ENCODE data around the gene NOXA1.

NOXA1 gene

GRCh38 chr9:137453643-137454081, 30.5 kb downstream of the NOXA1 start:
- H3K36me3 ChIP-seq (ENCODE audit: control insufficient read depth, insufficient read depth, low read length), result peaks cover 39% of the 10 kb centered on the region
- H3K27ac ChIP-seq (ENCODE audit: low read depth, low read length), result no peak overlapping the region
- H3K4me3 ChIP-seq (ENCODE audit: low read depth, low read length), result peak overlapping the region; percentile 51
- H3K4me1 ChIP-seq (ENCODE audit: control insufficient read depth, insufficient read depth, low read length), result no peaks in the 10 kb centered on the region; the same call in 1 of the 2 replicates
- H3K9ac ChIP-seq (ENCODE audit: low read depth, low read length), result no peak overlapping the region
- no peaks in the 10 kb centered on the region for H3K9me3 ChIP-seq (ENCODE audit: control insufficient read depth, insufficient read depth, low read length)
- H3K27me3 ChIP-seq (ENCODE audit: control insufficient read depth, insufficient read depth, low read length), result no peaks in the 10 kb centered on the region

DNA sequence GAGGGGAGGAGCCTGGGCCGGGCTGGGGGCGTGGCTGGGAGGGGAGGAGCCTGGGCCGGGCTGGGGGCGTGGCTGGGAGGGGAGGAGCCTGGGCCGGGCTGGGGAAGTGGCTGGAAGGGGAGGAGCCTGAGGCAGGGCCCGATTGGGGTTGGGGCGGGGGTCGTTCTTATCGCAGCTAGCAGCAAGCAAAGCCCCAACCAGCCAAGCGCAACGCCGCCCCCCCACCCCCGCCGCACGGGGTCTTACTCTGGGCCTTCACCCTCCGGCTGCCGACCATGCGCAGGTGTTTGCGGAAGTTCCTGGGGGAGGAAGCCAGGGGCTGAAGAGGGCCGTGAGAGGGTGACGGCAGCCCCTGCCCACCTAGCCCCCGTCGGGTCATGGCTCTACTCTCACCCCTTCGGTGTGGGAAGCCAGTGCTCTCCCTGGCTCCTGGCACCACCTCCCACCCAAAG, 31.0 kb downstream of the NOXA1 start:
- Histone ChIP-seq H3K9ac (ENCODE audit: low read depth, low read length) (no peak overlapping the region), H3K36me3 (ENCODE audit: control insufficient read depth, insufficient read depth, low read length) (peaks cover 35% of the 10 kb centered on the region)

DNA sequence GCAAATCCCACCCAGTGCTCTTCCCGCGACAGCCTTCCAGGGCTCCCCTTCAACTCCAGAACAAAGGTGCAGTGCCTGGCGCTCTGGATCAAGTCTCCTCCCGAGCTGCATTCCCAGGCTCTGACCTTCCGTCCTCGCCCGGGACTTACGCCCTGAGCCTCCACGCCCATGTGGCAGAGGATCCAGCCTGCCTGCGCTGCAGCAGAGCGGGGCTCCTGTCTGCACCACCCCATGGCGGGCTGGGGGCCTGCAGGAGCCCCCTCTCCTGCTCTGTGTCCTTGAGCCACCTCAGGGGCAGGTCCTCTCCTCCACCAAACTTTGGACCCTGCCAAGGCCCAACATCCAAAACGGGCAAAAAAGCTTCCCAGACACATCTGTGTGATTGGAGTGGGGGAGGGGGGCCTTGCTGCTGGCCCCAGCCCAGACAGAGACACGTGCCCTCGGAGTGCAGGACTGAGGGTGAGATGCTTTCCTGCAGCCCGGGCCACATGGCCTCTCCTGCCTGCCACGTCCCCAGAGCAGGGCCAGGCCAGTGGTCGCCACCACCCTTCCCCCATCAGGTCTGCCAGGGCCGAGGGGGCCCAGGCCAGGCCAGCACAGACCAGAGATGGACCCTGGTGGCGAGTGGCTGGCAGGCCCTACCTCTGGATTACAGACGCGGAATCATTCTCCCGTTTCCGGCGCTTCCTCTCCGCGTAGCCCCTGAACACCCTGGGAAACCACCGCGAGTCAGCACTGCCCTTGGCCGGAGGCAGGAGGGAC, 31.6 kb downstream of the NOXA1 start:
- no peaks in the 10 kb centered on the region for H3K9me3 ChIP-seq (ENCODE audit: control insufficient read depth, insufficient read depth, low read length)
- H3K27ac ChIP-seq (ENCODE audit: low read depth, low read length), result no peak overlapping the region
- peaks cover 29% of the 10 kb centered on the region for H3K36me3 ChIP-seq (ENCODE audit: control insufficient read depth, insufficient read depth, low read length)
- H3K4me1 ChIP-seq (ENCODE audit: control insufficient read depth, insufficient read depth, low read length), result no peaks in the 10 kb centered on the region; the same call in 1 of the 2 replicates
- no peak overlapping the region; the same call in 1 of the 2 replicates for H3K9ac ChIP-seq (ENCODE audit: low read depth, low read length)
- H3K4me3 ChIP-seq (ENCODE audit: low read depth, low read length), result peak overlapping the region; percentile 49; the same call in 1 of the 2 replicates
- H3K27me3 ChIP-seq (ENCODE audit: control insufficient read depth, insufficient read depth, low read length), result no peaks in the 10 kb centered on the region

More for the DNA sequence above, 31.0 kb downstream of the NOXA1 start:
- Histone ChIP-seq H3K4me1 (ENCODE audit: control insufficient read depth, insufficient read depth, low read length) (no peaks in the 10 kb centered on the region; the same call in 1 of the 2 replicates), H3K27me3 (ENCODE audit: control insufficient read depth, insufficient read depth, low read length) (no peaks in the 10 kb centered on the region), H3K4me3 (ENCODE audit: low read depth, low read length) (peak overlapping the region; percentile 49; the same call in 1 of the 2 replicates), H3K9me3 (ENCODE audit: control insufficient read depth, insufficient read depth, low read length) (no peaks in the 10 kb centered on the region), H3K27ac (ENCODE audit: low read depth, low read length) (no peak overlapping the region)

DNA sequence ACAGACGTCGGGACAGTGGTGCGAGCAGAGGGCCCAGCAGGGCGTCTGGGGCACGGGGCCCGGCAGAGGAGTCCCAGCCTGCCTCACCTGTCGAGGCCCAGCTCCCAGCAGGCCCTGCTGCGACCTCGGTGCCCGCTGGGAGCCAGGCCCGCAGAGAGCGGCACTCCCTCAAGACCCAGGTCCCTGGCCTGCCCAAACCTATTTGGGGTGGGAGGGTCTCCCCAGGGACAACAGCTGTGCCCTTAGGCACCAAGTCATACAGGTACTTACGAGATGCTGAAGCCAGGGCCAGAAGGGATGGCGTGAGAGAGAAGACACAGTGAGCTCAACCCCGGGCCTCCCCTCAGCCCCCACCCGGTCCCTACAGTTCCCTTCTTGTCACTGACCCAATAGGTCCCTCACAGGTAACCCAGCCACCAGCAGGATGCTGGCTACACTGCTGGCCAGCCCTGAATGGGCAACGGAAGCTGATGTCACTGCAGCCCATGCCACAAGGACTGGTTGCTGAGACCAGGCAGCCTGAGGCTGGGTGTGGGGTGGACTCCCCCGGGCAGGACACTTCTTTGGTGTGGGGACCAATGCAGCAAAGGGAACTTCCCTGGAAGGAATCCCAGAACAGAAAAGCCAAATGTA, 32.3 kb downstream of the NOXA1 start:
- peaks cover 25% of the 10 kb centered on the region for H3K36me3 ChIP-seq (ENCODE audit: control insufficient read depth, insufficient read depth, low read length)
- H3K4me1 ChIP-seq (ENCODE audit: control insufficient read depth, insufficient read depth, low read length), result no peaks in the 10 kb centered on the region; the same call in 1 of the 2 replicates
- no peaks in the 10 kb centered on the region for H3K9me3 ChIP-seq (ENCODE audit: control insufficient read depth, insufficient read depth, low read length)
- H3K27ac ChIP-seq (ENCODE audit: low read depth, low read length), result no peak overlapping the region
- H3K27me3 ChIP-seq (ENCODE audit: control insufficient read depth, insufficient read depth, low read length), result no peaks in the 10 kb centered on the region
- H3K9ac ChIP-seq (ENCODE audit: low read depth, low read length), result no peak overlapping the region
- H3K4me3 ChIP-seq (ENCODE audit: low read depth, low read length), result no peak overlapping the region

- Histone ChIP-seq H3K9ac (ENCODE audit: low read depth, low read length) (no peak overlapping the region), H3K4me3 (ENCODE audit: low read depth, low read length) (no peak overlapping the region), H3K27me3 (ENCODE audit: control insufficient read depth, insufficient read depth, low read length) (no peaks in the 10 kb centered on the region), H3K4me1 (ENCODE audit: control insufficient read depth, insufficient read depth, low read length) (no peaks in the 10 kb centered on the region; the same call in 1 of the 2 replicates), H3K36me3 (ENCODE audit: control insufficient read depth, insufficient read depth, low read length) (peaks cover 25% of the 10 kb centered on the region), H3K9me3 (ENCODE audit: control insufficient read depth, insufficient read depth, low read length) (no peaks in the 10 kb centered on the region), H3K27ac (ENCODE audit: low read depth, low read length) (no peak overlapping the region)
Observed at GRCh38 chr9:137456061-137456863, 33.1 kb downstream of the NOXA1 start.

DNA sequence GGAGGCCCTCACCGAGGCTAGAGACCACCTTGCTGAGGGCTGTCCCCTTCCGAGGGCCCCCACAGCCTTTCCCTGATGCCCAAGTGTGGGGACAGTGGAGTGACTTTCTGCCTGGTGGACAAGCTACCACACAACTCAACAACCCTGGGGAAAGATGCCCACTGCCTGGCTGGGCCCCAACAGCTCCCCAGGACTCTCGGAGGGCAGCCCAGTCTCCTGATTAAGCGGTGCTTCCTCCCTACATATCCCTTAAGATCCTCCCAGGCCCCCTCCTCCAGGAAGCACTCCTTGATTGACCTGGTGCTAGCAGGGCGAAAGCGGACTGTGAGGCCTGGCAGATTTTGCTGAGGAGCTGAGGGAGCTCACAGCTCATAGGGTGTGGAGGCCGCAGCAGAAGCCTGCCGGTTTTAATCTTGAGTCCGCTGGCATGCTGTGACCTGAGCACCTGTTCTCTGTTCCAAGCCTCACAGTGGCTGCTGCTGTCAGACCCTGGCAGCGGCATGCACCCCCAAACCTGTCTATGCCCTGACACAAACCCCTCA, 33.7 kb downstream of the NOXA1 start:
- no peak overlapping the region for H3K27ac ChIP-seq (ENCODE audit: low read depth, low read length)
- no peak overlapping the region for H3K9ac ChIP-seq (ENCODE audit: low read depth, low read length)
- no peak overlapping the region for H3K4me3 ChIP-seq (ENCODE audit: low read depth, low read length)
- H3K4me1 ChIP-seq (ENCODE audit: control insufficient read depth, insufficient read depth, low read length), result no peaks in the 10 kb centered on the region; the same call in 1 of the 2 replicates
- no peaks in the 10 kb centered on the region for H3K9me3 ChIP-seq (ENCODE audit: control insufficient read depth, insufficient read depth, low read length)
- peaks cover 25% of the 10 kb centered on the region for H3K36me3 ChIP-seq (ENCODE audit: control insufficient read depth, insufficient read depth, low read length)
- H3K27me3 ChIP-seq (ENCODE audit: control insufficient read depth, insufficient read depth, low read length), result peaks cover 2% of the 10 kb centered on the region; the same call in 1 of the 2 replicates

- peak overlapping the region; percentile 72; the same call in 1 of the 2 replicates for H3K4me3 ChIP-seq (ENCODE audit: low read depth, low read length)
- H3K27ac ChIP-seq (ENCODE audit: low read depth, low read length), result no peak overlapping the region
- H3K9ac ChIP-seq (ENCODE audit: low read depth, low read length), result no peak overlapping the region
Observed at GRCh38 chr9:137457406-137458193, 34.4 kb downstream of the NOXA1 start.

DNA sequence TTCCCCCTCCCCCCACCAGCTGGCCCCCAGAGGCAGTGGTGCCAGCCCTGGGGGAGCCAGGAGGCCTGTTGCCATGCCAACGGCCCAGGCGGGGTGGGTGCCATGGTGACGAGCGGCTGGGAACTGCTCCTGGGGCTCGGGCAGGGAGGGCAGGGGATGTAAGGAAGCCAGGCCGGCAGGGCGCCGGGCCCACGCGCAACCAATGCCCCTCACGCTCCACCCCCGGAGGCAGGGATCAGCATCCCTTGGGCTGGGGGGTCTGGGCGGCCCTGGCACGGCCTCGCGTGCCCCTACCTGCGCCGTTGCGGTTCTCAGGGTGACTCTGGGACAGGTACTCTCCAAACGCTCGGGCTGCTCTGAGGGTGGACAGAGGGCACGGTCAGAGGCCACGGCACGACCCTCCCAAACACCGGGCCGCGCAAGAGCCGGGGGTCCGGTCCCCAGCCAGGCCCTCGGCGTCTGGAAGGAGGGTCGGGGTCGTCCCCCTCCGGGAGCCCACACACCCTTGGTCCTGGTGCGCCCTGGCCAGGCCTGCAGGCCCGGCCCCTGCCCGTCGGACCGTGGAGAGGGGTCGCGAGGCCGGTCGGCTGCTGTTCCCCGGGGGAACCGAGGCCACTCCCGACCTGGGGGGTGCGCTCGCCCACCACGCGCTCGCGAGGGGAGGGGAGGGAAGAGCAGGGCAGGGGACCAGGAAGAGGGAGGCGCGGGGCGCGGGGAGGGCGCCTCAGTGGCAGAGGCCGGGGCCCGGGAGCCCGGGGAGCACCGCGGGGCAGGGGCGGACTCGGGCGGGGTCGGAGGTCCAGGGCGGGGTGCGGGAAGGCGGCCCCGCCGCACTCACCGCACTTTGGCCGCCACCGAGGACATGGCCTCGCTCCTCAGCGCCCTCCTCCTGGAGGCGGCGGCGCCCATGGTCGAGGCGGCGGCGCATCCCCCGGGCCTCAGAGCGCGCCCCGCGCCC, 35.3 kb downstream of the NOXA1 start:
- Histone ChIP-seq H3K36me3 (ENCODE audit: control insufficient read depth, insufficient read depth, low read length) (peaks cover 20% of the 10 kb centered on the region; the same call in 1 of the 2 replicates), H3K9ac (ENCODE audit: low read depth, low read length) (no peak overlapping the region), H3K4me1 (ENCODE audit: control insufficient read depth, insufficient read depth, low read length) (no peaks in the 10 kb centered on the region; the same call in 1 of the 2 replicates), H3K9me3 (ENCODE audit: control insufficient read depth, insufficient read depth, low read length) (no peaks in the 10 kb centered on the region), H3K27ac (ENCODE audit: low read depth, low read length) (no peak overlapping the region), H3K4me3 (ENCODE audit: low read depth, low read length) (peak overlapping the region; percentile 72), H3K27me3 (ENCODE audit: control insufficient read depth, insufficient read depth, low read length) (peaks cover 15% of the 10 kb centered on the region)

More at GRCh38 chr9:137457406-137458193, 34.4 kb downstream of the NOXA1 start:
- Histone ChIP-seq H3K4me1 (ENCODE audit: control insufficient read depth, insufficient read depth, low read length) (no peaks in the 10 kb centered on the region; the same call in 1 of the 2 replicates), H3K36me3 (ENCODE audit: control insufficient read depth, insufficient read depth, low read length) (peaks cover 25% of the 10 kb centered on the region), H3K9me3 (ENCODE audit: control insufficient read depth, insufficient read depth, low read length) (no peaks in the 10 kb centered on the region), H3K27me3 (ENCODE audit: control insufficient read depth, insufficient read depth, low read length) (peaks cover 8% of the 10 kb centered on the region)

DNA sequence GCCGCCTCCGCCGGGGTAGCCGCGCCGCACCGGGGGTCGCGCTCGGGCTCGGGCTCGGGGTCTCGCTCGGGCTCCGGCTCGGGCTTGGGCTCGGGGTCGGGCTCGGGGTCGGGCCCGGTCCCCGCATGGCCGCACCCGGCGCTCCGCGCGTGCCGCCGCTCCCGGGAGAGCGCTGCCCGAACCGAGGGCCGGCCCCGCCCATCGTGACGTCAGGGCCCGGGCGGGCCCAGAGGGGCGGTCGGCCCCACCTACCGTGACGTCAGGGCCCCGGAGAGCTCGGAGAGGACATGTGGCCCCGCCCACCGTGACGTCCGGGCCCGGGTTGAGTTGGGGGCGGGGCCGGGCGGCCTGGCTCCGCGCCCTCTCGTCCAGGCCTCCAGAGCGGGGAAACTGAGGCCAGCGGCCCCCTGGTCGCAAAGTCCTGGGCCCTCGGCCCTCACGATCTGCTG, 36.0 kb downstream of the NOXA1 start, which contains the start of gene NSMF:
NSMF (minus strand) TSS at position 183 of the 449 bp plus-strand sequence. CDS start 232 bp downstream, outside the sequence.
- no peaks in the 10 kb centered on the region; the same call in 1 of the 2 replicates for H3K4me1 ChIP-seq (ENCODE audit: control insufficient read depth, insufficient read depth, low read length)
- H3K27ac ChIP-seq (ENCODE audit: low read depth, low read length), result no peak within 1 kb of the TSS
- H3K27me3 ChIP-seq (ENCODE audit: control insufficient read depth, insufficient read depth, low read length), result peaks cover 15% of the 10 kb centered on the region
- peak within 1 kb of the TSS; percentile 72 for H3K4me3 ChIP-seq (ENCODE audit: low read depth, low read length)
- no peaks in the 10 kb centered on the region for H3K9me3 ChIP-seq (ENCODE audit: control insufficient read depth, insufficient read depth, low read length)
- no peak within 1 kb of the TSS for H3K9ac ChIP-seq (ENCODE audit: low read depth, low read length)
- H3K36me3 ChIP-seq (ENCODE audit: control insufficient read depth, insufficient read depth, low read length), result peaks cover 20% of the 10 kb centered on the region; the same call in 1 of the 2 replicates
